HuH-7 (cell line): ENCODE results near the gene C1orf141.
"Not testable (repeated sequence)": the region's sequence is repeated elsewhere in the genome, so short reads cannot be mapped to it uniquely, and the experiment has no call there.

Source experiments
- DNase-seq: peaks from one replicate; pipeline ENCODE4 v3.0.0; 2011; ENCODE audit warnings: low spot score

C1orf141 gene

DNA sequence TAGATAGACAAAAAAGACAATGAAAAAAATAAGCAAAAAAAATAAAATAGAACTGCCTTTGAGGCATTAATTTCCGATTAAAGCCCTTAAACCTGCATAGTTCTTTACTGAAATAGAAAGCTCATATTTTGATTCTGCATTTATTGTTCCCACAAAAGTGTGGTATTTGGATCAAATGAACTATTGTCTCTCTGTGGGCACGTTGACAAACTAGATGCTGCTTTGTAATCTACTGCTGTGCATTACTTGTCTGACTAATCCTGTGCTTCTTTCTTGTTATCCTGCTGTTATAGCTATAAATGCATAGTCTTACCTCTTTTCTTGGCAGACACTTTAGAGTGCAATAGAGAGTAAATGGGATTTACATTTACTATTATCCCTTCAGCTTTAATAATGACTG, 49.4 kb downstream of the C1orf141 start:
- DNase-seq, result no peak

DNA sequence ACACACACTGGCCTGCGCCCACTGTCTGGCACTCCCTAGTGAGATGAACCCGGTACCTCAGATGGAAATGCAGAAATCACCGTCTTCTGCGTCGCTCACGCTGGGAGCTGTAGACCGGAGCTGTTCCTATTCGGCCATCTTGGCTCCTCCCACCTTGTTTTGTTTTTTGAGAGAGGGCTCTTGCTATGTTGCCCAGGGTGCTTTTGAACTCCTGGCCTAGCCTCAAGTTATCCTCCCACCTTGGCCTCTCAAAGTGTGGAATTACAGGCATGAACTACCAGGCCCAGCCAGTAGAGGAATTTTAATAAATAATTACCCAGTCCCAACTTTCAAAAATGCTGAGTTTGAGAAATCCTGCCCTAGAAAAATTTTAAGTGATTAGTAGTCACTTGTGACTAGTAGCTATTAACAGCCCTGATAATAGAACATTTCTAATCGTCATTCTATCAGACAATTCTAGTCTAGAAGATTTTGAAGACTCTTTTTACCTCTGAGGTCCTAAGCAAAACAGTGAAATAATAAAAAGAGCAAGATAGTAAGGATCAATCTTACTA, 49.9 kb downstream of the C1orf141 start:
- no peak for DNase-seq

GRCh38 chr1:67078291-67078690, 56.5 kb downstream of the C1orf141 start:
- DNase-seq, result no peak

DNA sequence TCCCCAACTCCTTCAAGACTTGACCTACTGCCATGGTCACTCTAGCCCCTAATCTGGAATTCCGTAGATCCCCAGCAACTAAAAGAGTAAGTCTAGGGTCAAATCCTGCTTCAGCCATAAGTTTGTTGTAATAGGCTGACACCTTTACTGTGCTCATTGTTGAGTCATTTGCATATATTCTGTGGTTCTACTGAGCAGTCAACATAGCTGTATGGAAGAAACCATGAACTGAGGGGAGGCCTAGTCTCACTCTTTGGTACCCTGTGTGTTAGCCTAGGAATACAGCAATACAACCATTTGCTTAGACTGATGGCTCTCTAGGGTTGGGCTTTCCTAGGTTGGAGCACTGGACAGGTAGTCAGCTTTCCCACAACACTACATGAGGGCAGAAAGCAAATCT, 57.2 kb downstream of the C1orf141 start:
- no peak for DNase-seq

- no peak for DNase-seq
Observed at GRCh38 chr1:67072749-67073148, 62.0 kb downstream of the C1orf141 start.

- not testable (repeated sequence) for DNase-seq
Observed at GRCh38 chr1:67067655-67068054, 67.1 kb downstream of the C1orf141 start.

GRCh38 chr1:67062412-67062811, 72.4 kb downstream of the C1orf141 start:
- DNase-seq, result no peak

DNA sequence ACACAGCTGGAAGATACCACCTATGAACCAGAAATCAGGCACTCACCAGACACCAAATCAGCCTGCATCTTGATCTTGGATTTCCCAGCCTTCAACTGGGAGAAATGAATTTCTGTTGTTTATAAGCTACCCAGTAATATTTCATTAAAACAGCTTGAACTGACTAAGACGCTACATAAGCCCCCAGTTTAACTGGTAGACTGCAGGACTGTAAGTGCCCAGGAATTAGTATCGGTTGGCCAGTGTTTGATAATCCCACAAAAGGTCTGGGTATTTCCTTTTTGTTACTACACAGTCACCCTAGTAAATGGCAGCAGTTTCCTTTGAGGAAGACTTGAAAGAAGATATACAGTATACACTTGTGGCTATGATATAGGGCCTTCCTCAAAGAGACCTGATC, 73.5 kb downstream of the C1orf141 start:
- DNase-seq, result no peak

DNA sequence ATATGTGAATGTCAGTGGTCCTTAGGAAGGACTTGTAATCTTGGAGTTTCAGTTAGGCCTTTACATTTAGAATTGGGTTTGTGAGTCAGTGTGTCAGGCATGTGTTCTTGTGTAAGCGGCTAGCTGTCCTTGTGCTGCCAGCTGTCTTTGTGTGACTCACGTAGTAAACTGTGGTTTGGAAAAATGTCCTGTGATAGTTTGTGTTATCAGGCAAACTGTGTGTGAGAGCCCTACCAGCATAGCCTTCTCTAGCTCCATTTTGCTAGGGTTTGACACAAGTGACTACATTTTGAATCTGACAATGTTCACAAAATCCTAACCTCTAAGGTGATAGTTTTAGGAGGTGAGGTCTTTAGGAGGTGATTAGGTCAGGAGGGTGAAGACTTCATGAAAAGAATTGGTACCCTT, 74.0 kb downstream of the C1orf141 start:
- DNase-seq, result no peak

DNA sequence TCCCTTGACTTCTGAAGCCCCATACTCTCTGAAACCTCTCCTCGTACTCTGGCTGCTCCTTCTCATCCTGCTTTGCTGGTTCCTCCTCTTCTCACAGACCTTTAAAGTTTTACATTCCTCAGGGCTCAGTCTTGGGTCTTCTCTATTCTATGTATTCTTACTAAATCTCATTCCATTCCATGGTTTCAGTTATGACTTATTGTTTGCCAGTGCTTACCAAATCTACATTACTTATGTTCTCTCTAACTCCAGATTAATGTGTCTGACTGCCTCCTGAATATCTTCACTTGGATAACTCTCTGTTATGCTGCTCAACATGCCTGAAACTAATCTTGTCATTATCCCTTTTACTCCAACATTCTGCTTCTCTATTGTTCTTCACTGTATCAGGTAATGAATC, 75.4 kb downstream of the C1orf141 start:
- DNase-seq, result no peak

GRCh38 chr1:67058761-67059160, 76.0 kb downstream of the C1orf141 start:
- DNase-seq, result no peak

GRCh38 chr1:67058242-67058641, 76.5 kb downstream of the C1orf141 start:
- peak; percentile 8 for DNase-seq

DNA sequence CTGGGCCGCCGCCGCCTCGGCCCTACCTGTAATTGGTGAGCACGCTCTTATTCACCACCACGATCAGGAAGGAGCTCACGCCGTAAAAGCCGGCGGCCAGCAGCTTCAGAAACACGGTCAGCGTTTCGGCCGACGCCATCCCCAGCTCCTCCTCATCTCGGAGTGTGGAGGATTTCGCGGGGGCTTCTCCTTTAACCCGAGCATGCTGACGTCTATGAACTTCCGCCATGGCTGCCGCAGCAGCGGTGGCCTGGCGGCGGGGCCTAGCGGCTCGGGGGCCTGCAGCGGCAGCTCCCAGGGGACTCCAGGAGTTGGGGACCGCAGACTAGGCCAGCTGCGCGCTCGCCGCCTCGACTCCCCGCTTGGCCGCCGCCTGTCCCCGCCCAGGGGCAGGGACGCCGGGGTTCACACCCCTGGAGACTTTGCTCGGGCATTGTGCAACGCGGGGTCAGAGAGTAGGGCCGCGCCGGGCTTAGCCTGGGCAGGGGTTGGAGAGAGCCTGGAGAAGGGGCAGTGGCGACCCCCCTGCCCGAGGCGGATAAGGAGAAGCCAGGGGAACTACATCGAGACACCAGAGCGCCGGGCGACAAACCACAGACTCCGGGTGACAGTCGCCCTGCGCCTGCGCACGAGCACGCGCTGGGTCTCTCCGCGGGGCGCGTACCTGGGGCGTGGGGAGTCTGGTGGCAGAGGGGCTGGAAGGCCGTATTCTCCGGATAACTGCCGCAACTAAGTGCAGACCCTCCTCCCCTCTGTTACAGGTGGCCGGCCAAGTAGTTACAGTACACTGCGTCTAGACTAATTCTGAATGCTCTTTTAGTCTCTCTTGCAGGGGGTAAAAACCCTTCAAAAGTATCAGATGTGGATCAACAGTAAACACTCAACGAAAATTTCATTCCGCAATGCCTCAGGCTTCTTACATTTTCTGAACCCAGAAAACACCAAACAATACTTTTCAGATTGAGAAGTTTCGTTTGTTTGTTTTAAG, 80.7 kb downstream of the C1orf141 start, which contains the start of gene SLC35D1:
SLC35D1 (minus strand) TSS at position 364 of the 988 bp plus-strand sequence; CDS start at position 229, 135 bp downstream.
- peak; percentile 74 for DNase-seq

- peak; percentile 58 for DNase-seq
Observed at GRCh38 chr1:67053535-67053784, 81.3 kb downstream of the C1orf141 start.

DNA sequence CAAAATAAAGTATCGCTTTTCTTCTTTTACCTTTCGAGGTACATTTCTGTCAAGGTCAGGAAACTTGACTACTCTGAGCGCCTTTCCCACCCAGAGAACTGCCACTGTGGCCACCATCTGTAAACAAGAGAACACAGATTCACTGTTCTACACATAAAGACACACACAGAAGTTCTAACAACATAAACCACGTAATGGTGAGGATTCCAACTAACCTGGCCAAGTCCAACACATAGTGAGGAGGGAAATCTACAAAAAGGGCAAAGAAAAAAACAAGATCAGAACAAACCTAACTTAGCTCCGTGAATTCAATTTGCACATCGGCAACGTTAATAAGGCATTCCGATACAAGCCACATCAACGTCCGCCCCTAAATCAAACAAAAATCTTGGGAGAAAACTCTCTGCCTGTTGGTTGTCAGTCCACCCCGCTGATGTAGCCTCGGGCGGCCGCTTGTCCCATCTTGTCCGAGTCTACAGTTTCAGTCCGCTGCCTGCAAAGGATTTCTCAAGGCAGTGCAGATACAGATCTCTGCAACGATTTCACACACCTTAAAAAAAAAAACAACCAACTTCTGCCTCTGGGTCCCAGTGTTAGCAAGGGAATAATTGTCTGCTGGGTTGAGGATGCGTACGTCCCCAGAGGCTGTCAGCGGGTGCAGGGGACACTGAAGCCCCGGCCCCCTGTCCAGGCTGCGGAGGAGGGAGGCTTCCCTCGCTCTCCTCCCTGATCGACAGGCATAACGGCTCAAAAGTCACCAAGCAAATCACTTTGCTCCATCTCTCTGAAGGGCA, 81.8 kb downstream of the C1orf141 start:
- DNase-seq, result peak; percentile 17

DNA sequence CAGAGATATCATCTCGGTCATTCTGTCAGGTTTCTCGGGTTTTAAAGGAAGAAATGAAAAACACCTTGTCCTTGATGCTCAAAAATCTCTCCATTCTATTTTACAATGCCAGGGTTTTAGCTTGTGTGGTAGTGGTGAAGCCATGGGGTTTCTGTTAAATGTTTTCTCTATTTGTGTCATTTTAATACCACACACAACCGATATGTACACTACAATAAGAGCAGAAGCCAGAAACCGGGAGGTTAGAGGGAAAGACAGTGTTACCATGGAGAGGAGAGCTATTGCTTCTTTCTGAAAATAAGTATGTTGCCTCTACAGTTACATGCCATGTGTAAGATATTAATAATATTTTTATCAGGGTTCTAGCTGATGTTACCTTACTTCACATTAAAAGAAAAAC, 83.6 kb downstream of the C1orf141 start:
- no peak for DNase-seq

DNA sequence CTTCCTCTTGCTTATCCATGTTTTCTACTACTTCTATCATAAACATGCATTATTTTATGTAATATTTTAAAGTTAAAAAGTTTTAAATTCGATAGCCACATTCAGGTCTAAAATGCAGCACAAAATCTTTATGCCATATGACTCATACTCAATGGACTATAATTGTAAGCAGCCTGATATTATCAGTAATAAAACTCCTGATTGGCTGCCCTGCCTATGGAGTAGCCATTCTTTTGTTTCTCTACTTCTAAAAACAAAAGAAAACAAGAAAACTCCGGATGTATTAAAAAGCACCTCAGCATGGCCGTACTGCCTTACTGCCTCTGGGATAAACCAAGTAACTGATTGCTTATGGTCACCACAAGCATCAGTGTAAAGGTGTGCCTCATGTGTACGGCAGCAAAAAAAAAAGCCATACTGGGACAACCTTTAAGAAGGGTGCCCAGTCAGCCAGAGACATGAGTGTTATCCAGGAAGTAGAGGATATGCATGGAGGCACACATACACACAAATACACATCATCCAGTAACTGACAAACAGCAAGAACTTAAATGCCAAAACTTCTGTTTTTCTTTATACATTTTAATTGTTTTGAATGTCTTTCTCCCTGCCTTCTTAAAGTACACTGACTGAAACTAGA, 90.0 kb downstream of the C1orf141 start:
- no peak for DNase-seq

DNA sequence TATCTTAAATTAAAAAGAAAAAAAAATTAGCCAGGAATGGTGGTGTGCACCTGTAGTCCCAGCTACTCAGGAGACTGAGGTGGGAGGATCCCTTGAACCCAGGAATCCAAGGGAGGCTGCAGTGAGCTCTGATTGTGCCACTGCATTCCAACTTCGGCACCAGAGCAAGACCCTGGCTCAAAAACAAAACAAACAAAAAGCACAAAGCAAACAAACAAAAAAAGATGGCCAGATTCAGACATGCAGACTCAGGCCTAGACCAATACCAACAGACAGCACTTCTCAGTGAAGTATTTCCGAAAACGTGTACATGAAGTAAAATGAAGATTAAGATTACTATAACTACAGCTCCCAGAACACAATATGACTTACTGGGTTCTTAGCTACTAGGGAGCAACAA, 91.4 kb downstream of the C1orf141 start:
- no peak for DNase-seq
